NK-92 (cell line): ENCODE results near the gene CCDC141.

Experiments
- DNase-seq: peaks from one replicate; lab custom pipeline; 2025; ENCODE audit not compliant: unreplicated experiment; lab: John Stamatoyannopoulos, UW

Gene CCDC141

DNA sequence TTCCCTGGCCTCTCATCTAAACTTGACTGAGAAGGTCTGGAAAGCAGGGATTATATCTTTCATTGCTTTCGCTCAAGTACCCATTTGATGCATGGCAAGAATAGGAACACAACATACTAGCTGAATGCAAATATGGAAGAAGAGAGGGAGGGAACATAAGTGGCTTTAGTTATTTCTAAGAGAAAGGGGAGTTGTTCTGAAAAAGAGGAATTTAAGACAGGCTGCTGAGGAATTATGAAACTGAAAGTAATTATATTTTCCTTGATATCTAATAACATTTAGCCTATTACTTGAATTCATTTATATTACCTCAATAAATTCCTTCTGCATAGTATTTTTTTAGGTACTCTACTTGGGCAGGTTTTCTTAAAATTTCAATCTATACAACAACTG, 136.9 kb downstream of the CCDC141 start:
- no peak for DNase-seq

DNA sequence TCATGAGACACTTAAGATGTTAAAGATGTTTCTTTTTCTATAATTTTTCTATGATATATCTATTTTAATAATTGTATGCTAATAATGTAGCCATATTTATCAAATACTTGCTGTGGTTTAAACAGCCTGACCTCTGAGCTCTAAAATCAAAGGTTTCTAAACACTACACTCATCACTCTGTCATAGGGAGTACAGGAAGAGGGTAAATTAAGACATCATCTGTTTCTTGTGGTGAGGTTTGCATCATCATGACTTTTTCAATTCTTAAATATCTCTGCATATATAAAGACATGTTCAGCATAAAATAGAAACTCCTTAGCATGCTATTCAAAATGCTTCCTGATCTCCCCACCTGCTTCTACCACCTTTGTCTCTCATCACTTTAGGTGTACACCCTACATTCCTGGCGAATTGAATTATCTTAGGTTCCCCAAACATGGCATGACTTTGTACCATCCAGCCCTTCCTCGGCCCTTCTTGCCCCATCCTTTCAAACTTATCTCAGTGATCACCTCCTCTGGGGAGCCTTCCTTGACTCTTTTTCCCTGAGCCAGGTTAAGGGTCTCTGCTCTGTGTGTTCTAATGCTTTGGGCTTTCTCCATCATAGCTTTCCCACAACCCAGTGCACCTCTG, 137.4 kb downstream of the CCDC141 start:
- DNase-seq: no peak

DNA sequence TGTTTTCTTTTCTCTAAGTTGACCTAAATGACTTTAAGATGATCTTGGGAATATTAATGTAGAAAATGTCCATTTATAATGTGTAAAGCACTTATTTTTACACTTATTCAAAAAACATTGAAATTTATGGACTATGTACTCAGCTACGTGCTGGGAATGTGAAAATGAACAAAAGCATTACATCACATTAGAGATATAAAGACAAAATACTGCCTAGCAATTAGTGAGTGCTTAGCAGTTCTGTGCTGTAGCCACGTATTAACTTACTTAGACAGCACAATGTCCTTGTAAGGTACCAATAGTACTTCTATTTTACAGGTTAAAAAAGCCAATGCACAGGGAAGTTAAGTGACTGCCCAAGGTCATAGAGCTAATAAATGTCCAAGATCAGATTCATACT, 138.9 kb downstream of the CCDC141 start:
- no peak for DNase-seq

DNA sequence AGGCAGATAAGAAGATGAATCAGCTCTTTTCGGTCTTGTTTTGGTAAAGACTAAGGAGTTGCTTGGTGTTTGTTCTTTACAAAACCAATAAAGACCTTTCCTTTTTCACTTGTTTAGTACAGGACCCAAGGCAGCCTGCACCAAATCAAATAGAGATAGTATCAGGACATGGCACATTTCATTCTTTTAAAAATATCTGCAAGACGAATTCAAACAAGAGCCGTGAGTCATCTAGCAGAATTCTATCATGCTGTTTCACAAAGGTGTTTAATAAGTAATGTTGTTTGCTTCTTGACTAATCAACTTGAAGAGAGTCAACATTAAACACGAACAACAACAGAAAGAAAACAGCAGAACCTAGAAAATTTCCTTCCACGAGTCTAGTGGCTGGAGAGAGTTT, 139.9 kb downstream of the CCDC141 start:
- no peak for DNase-seq

DNA sequence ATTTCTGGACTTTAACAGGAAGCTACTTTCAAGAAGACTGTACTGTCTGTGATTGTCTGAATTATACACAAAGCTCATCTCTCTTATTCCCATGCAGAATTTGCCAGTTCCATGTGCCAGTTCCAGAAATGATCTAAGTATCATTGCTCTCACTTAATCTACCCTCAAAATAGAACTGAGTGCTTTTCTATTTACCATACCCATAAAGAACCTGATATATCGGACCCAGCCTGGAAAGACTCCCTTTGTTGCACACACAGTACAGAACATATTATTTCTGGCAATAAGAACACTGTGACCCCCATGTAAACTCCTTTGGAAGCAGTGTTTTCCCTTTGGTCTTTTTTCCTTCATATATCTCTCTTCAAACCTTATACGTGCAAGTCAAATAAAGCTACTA, 140.4 kb downstream of the CCDC141 start:
- no peak for DNase-seq

DNA sequence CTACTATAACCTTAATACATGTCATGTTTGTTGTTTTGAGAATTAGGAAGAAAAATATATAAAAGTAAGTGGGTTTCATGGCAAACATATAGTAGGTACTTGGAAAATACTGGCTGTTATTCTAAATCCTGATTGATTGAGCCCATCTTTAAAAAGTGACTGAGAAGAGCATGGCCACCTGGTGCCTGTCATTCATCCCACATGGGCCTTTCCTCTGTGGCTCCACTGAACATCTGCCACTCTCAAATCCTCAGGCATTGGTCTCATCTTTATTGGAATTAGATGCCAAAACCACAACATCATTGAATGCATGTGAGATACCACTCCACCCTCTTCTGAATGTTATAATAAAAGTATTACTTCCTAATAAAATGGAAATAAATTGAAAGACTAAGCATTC, 141.1 kb downstream of the CCDC141 start:
- no peak for DNase-seq

DNA sequence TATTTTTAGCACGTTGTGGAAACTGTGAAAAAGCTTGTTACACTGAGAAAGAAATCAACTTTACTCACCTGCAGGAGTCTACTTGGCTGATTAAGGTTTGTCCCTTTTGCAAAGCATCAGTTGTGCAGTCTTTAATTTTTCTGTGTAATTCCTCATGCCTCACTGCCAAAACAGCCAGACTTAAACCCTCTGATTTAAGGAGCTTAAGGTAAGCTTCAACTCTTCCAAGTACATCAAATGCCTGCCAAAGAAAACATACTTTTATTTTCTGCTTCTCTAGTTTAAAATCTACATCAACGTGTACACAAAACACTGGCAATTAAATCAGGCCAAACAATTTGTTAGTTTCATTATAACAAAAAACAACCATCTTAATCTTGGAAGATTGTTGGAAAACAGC, 144.7 kb downstream of the CCDC141 start:
- DNase-seq: no peak

DNA sequence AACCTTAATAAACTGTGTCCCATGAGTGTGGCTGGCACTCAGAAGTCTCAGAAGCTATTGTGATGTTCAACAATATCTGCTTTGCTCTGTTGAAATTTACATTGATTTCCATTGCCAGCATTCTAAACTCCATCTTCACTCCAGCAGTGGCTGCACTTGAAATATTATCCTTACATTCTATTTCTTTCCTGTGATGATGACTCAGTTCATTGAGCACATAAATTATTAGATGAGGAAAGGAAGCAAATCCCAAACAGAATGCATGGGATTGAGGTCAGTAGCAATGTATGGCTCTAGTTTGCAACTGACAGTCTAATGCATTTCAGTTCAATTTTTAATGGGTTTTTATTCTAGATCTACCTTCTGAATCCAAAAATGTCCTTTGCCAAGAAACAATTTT, 150.3 kb downstream of the CCDC141 start:
- no peak for DNase-seq

DNA sequence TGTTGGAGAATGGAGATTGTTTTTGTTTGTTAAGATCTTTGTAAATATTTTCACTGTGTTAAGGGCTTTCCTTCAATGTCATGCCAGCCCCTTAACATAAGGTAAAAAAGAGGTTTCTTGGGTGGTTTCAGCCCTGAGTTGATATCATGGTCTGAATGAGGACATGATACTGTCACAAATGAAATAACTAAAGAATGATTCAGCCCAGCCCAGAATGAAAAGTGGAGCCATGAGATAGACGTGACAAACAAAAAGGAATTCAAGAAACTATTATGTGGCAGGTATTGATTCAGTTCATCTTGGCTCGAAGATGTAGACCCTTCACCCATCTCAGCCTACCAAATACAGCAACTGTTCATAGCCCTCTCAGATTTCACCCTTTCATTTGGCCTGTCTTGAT, 154.1 kb downstream of the CCDC141 start:
- DNase-seq: no peak

DNA sequence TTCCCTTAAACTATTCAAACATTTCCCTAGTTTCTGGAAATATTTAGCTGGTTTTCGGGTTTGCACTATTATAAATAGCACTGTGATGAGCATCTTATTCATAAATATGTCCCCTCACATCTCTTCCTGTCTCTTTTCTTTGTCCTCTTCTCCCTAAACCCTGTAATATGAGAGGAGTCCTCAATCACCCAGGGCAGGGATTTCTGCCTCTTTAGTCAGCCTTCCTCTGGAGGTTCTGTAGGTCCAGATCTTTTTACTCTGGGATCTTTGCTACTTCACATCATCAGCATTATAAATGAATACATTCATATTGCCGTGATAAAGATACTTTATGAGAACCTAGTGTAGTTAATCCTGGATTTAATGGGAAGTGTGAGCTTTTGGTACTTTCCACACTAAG, 154.8 kb downstream of the CCDC141 start:
- DNase-seq: no peak

DNA sequence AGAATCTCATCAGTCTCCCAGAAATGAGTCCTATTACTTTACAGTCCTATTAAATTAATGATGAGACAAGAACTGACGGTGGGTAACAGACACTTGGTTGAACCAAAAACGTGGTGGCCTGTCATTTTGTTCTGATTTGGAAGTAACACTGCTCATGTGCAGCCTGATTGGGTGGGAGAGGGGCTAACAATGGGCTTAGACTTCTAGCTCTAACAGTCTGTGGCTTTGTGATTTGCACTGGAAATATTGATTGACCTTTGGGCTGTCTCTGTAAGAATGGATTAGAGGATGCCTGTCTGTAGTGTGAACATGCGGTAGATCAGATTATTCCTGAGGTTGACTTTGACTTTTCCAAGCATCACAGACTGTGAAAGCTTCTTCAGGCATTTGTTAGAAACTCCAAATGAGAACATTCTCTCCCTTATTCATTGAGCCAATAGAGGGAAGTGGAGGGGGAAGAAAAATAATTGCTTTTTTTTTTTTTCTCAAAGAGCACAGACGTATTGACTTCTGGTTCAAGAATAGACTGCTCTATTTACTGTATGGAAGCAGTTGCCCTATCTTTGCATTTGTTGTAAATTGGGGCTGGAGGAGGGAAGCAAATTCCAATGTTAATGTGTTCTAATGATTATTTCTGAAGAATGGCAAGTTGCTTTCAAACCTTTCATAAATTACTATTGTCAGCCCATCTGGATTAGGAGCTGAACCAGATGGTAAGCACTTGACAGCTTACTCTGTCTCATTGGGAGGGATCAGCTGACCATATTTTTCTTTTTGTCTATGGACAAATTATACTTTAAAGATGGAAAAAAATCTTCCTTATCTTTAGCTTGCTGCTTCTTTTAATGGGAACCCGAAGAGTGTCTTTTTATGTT, 156.9 kb downstream of the CCDC141 start:
- no peak for DNase-seq

DNA sequence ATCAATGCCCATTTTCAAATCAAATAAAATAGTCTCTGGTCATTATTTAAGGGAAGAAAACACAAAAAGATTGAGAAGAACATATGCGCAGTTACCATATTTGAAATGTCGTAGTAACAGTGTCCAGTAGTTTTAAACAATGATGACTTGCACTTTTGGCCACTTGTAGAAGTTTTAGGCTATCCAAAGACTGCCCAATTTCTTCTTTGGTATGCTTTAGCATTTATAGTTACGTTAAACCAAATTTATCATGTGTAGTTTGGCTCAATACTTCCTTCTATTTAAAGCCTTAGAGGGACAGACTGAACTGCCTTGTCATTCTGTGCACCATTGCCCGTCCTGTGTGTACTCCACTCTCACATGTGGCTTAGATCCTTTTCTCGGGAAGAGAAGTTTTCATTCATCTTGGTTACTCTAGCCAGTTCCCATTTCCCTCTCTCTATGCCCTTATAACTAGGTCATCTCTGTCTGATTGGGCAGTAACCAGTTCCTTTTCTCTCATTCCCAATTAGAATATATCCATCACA, 157.9 kb downstream of the CCDC141 start:
- DNase-seq: no peak

DNA sequence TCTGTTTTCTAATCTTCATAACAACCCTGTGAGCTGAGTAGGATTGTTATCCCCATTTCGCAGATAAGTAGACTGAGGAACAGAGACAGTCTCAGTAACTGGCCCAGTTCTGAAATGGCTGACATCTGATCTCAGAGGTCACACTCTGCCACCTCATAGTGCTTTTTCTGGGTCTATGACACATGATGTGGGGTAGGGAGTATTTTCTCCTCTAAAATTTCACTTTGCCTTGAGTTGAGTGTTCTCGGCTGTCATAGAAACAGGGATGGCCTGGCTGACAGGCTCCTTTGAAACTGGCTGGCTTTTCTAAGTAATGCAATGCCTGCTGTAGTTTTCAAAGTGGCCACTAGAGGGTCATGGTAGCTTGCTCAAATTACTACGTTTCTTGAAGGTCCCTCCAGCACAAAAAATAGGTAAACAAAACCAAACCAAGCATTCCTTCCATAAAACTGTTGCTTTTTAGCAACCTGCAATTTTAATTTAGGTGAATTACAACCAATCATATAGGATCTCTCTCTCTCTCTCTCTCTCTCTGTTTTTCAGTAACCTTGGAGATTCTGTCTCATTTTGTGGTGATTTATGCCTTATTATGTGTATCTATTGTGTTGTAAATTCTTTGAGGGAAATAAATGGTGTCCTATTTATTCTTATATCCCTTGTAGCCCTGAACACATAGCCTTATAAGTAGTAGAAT, 158.5 kb downstream of the CCDC141 start:
- no peak for DNase-seq

DNA sequence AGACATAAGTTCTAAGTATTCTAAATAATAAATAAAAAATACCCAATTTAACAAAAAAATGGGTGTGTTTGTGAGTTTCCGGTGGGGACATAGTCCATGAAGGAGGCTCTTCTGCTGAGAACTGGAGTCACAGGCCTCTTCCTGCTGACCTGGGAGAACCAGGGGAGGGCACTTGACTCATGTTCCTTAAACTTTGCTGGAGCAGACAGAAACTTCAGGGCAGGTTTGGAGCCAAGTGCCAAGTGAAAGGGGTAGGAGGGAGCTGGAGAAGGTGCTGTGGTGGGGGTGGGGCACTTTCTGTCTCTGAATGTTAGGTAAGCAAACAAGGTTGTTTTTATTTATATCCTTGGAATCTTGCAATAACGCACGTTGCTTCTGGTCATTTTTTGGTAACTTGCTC, 163.9 kb downstream of the CCDC141 start:
- no peak for DNase-seq

DNA sequence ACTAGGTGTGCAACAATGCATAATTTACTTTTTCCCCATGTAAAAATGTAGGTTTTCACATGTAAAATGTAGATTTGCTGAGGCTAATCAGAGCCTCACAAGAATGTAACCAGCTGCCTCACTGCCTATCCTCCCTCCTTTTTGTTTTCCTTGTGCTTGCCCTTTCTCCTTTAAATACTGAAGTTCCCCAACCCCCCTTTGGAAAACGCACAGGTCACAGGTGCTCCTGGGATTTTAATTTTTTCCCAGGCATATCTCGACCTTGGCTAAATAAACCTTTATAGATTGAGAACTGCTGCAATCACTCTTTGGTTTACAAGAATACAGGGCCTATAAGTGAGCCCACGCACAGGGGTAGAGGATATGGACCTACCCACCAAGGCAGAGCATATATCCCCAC, 165.5 kb downstream of the CCDC141 start:
- DNase-seq: no peak

DNA sequence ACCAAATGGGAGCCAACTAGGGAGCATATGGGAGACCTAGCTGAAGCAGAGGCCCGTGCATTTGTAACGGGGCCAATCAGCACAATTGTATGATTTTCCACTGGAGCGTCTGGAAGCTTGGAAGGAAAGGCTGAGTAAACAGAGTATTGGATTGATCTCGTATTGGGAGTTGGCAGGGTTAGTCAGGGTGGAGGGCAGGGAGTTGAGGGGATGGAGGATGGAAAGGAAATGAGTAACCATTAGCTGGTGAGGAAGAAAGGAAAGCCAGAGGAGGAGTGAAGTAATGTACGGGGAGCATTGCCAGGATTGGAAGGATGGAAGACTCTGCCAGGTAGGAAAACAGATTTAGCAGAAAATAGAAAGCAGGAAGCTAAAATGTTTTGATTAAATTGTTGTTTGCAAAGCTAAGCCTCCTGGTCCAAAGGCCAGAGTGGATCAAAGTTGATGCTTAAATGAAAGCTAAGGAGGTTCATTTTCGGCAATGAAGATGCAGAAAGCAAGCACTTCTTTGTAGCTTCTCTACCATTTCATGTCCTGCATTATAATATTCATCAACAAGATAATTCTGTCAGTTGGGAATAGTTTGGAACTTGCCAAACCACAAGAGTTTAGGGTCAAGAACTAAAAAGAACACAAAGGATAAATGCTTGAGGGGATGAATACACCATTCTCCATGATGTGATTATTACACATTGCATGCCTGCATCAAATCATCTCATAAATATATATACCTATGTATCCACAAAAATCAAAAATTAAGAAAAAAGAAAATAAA, 167.1 kb downstream of the CCDC141 start:
- DNase-seq: no peak

DNA sequence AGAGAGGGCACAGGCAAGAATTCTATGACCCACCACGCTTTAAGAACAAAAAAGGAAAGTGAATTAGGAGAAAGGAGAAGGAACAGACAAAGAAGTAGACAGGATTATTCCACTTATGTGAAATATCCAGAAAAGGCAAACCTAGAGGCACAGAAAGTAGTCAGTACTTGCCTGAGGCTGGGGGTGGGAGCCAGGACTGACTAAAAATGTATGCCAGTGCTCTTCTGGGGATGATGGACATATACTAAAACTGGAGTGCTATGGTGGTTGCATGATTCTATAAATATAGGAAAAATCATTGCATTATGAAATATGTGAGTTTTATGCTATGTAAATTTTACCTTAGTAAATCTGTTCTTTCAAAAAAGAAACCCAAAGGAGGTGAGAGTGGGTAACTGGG, 168.9 kb downstream of the CCDC141 start:
- DNase-seq: no peak

DNA sequence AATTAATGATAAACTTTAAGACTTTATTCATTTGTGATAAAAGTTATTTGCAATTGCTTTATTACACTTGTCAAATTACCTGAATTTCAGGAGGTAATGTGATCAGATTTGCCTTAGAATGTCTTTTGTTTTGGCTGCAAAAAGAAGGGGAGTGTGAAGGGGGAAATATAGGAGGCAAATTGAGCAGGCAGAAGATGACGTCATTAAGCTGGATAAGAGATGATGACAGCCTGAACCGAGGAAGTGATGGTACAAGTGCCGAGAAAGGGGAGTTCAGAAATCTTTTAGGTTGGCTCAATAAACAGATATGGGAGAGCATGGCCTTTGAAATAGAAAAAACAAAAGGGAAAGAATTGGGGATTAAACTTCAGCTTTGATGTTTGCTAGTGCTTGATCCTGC, 169.7 kb downstream of the CCDC141 start:
- no peak for DNase-seq

DNA sequence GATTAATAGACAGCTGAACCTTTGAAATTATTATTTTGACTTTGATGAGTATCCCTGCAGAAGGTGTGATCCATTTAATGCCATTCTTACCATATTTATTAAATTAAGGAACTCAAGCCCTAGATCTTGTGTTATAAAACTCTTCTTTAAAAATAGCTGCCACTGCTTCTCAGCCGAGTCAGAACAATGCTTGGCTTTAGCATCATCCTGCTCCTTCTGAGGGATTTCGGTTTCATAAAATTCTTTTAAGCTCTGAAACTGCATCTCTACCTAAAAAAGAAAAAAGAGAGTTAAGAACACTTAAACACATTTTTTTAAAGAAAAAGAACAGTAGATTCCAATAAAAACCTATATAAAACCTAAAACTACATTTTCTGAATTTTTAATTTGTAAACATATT, 172.1 kb downstream of the CCDC141 start:
- no peak for DNase-seq

DNA sequence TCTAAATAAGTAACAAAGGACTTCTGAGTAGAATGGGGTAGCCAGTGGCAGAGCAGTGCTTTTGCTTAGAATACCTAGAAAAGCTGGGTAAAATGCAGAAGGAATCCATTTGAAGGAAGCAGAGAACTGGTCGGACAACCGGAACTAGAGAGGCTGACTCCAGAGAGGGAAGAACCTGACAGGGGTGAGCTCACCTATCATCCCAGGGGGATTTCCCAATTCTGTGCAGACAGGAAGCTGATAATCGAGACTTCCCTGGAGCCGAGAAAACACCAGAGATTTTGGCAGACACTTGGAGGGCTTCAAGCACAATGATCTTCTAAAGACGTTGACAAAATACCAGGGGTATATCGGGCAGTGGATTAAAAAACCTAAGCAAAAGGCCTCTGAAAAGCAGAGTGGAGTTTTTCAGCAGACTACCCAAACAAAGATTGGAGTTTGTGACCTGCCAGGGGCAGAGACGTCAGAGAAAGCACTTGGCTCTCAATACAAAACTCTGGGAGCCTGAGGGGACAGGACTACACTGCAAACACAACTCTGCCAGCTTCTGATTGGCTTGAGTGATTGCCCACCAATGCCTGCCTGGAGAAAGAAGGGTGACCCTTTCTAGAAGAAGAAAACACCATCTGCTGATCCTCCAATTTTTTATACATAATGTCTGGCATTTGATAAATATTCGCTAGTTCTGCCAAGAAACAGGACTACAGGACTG, 175.3 kb downstream of the CCDC141 start:
- DNase-seq: no peak

DNA sequence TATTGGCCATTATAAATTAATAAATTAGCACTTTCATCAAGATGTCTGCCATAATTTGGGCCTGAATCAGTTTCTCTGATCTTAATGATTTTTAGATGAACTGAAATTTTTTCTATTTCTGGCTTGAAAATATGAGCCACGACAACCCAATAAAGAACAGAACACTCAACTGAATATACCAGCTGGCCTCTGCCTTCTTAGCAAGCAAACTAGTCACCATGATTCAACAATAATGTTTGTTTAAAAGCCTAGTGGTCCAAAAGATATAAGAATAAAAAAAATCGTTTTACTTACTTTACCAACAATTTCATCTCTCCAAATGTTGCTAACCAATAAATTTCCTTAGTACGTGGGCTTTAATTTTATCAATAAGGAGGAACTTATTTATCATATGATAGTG, 176.0 kb downstream of the CCDC141 start:
- no peak for DNase-seq
